GM18868 (cell line): ENCODE results near the gene CLSTN2.

Experiments
- ATAC-seq: cut with Tn5 transposase; IDR thresholded peaks from one replicate; pipeline ENCODE4 v1.9.1; 2021; ENCODE audit warnings: mild to moderate bottlenecking, moderate library complexity; ENCODE audit not compliant: unreplicated experiment

The CLSTN2 gene

GRCh38 chr3:140368223-140368811, 433.3 kb downstream of the CLSTN2 start:
- ATAC-seq: no peak

- ATAC-seq: no peak
Observed at GRCh38 chr3:140370686-140371085, 435.7 kb downstream of the CLSTN2 start.

GRCh38 chr3:140373234-140373633, 438.2 kb downstream of the CLSTN2 start:
- no peak for ATAC-seq

- ATAC-seq: no peak
Observed at GRCh38 chr3:140375002-140375401, 440.0 kb downstream of the CLSTN2 start.

- ATAC-seq: no peak
Observed at GRCh38 chr3:140376136-140376889, 441.3 kb downstream of the CLSTN2 start.

- ATAC-seq: no peak
Observed at GRCh38 chr3:140377644-140378043, 442.7 kb downstream of the CLSTN2 start.

GRCh38 chr3:140378571-140379340, 443.8 kb downstream of the CLSTN2 start:
- no peak for ATAC-seq

- ATAC-seq: no peak
Observed at GRCh38 chr3:140384028-140384771, 449.2 kb downstream of the CLSTN2 start.

- ATAC-seq: no peak
Observed at GRCh38 chr3:140384876-140385275, 449.9 kb downstream of the CLSTN2 start.

- ATAC-seq: no peak
Observed at GRCh38 chr3:140386357-140387100, 451.5 kb downstream of the CLSTN2 start.

- ATAC-seq: no peak
Observed at GRCh38 chr3:140387244-140387643, 452.3 kb downstream of the CLSTN2 start.

GRCh38 chr3:140388202-140388922, 453.4 kb downstream of the CLSTN2 start:
- ATAC-seq: no peak

- no peak for ATAC-seq
Observed at GRCh38 chr3:140391061-140391460, 456.1 kb downstream of the CLSTN2 start.

- no peak for ATAC-seq
Observed at GRCh38 chr3:140394488-140395133, 459.6 kb downstream of the CLSTN2 start.

GRCh38 chr3:140395134-140396075, 460.4 kb downstream of the CLSTN2 start:
- ATAC-seq: no peak

- no peak for ATAC-seq
Observed at GRCh38 chr3:140396110-140396509, 461.1 kb downstream of the CLSTN2 start.

- ATAC-seq: no peak
Observed at GRCh38 chr3:140397847-140398246, 462.9 kb downstream of the CLSTN2 start.

GRCh38 chr3:140398387-140398786, 463.4 kb downstream of the CLSTN2 start:
- ATAC-seq: no peak
